Measurements from ENCODE around the gene MST1. TPM values are rescaled to one million over a fixed set of nuclear protein-coding genes. Genes with fewer than 3 reads are reported as not detected.

The MST1 gene
- total and polyA plus RNA-seq, 2 of the 8 experiments (the other 6 are each of a cell fraction or from before 2014, with no cell fraction given): 6.2 to 9.5 TPM

- TF ChIP-seq PHF8 (conservative IDR thresholded peaks at IDR 0.05; ENCODE audit: low read depth, low read length): peak; percentile 76
- no peak for TF ChIP-seq RFX5 (IDR thresholded peaks at IDR 0.05; ENCODE audit: borderline replicate concordance, low read depth, low read length)
- TF ChIP-seq, protein P1, sequence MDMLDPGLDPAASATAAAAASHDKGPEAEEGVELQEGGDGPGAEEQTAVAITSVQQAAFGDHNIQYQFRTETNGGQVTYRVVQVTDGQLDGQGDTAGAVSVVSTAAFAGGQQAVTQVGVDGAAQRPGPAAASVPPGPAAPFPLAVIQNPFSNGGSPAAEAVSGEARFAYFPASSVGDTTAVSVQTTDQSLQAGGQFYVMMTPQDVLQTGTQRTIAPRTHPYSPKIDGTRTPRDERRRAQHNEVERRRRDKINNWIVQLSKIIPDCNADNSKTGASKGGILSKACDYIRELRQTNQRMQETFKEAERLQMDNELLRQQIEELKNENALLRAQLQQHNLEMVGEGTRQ (IDR thresholded peaks at IDR 0.05; ENCODE audit: low read length): 0 out of 2 replicates have a peak, but pooled peaks have one; percentile 30
- TF ChIP-seq TBP (IDR thresholded peaks at IDR 0.05; ENCODE audit: low read depth, low read length): peak; percentile 31; the same call in 1 of the 2 replicates
- TF ChIP-seq SP1 (IDR thresholded peaks at IDR 0.05; ENCODE audit: low read depth, low read length): peak; percentile 18; the same call in 1 of the 2 replicates
- peak; percentile 52 for TF ChIP-seq TAF7 (optimal IDR thresholded peaks at IDR 0.05; ENCODE audit: borderline replicate concordance, low read depth, low read length)
- no peak for TF ChIP-seq ZNF274 (IDR thresholded peaks at IDR 0.05; ENCODE audit: borderline replicate concordance, extremely low read depth, low read length)
- peak; percentile 71 for TF ChIP-seq SRF (IDR thresholded peaks at IDR 0.05; ENCODE audit: low read depth, low read length)
- TF ChIP-seq CBX5 (IDR thresholded peaks at IDR 0.05; ENCODE audit: low read depth, low read length): no peak
- TF ChIP-seq, protein P2, sequence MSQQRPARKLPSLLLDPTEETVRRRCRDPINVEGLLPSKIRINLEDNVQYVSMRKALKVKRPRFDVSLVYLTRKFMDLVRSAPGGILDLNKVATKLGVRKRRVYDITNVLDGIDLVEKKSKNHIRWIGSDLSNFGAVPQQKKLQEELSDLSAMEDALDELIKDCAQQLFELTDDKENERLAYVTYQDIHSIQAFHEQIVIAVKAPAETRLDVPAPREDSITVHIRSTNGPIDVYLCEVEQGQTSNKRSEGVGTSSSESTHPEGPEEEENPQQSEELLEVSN (IDR thresholded peaks at IDR 0.05): peak; percentile 53; the same call in 1 of the 2 replicates
- peak; percentile 71 for TF ChIP-seq ATF3 (IDR thresholded peaks at IDR 0.05; ENCODE audit: insufficient read depth, low read depth, low read length)
- TF ChIP-seq RBBP5 (IDR thresholded peaks at IDR 0.05; ENCODE audit: borderline replicate concordance, low read depth, low read length): peak; percentile 1; the same call in 1 of the 2 replicates
- peak; percentile 88 for TF ChIP-seq ASH2L (IDR thresholded peaks at IDR 0.05; ENCODE audit: low read length)
- TF ChIP-seq ATF2 (IDR thresholded peaks at IDR 0.05; ENCODE audit: low read length): no peak
- TF ChIP-seq KDM5A (IDR thresholded peaks at IDR 0.05; ENCODE audit: low read length): peak; percentile 89
- peak; percentile 98 for TF ChIP-seq CREB1 (IDR thresholded peaks at IDR 0.05)
Measured at GRCh38 chr3:49723628-49724551, 34.6 kb upstream of the MST1 start, which contains the start of gene GMPPB (continued).
